Hepatocyte (in vitro differentiated cells): Measurements from ENCODE around the gene STAT2.

Experiments used
- EZH2phosphoT487 ChIP-seq: fragments of 200-600 bp; sonication (generic); IDR thresholded peaks from one replicate; pipeline ENCODE4 v1.6.1; 2018; ENCODE audit warnings: antibody characterized with exemption, mild to moderate bottlenecking, low read depth, moderate library complexity; ENCODE audit not compliant: unreplicated experiment, severe bottlenecking
- TF ChIP-seq, protein P1 (sequence below): fragments of 200-600 bp; sonication (generic); IDR thresholded peaks from 2 replicates; pipeline ENCODE4 v1.5.1; 2016; ENCODE audit warnings: antibody characterized with exemption, mild to moderate bottlenecking; ENCODE audit not compliant: poor library complexity

DNA sequence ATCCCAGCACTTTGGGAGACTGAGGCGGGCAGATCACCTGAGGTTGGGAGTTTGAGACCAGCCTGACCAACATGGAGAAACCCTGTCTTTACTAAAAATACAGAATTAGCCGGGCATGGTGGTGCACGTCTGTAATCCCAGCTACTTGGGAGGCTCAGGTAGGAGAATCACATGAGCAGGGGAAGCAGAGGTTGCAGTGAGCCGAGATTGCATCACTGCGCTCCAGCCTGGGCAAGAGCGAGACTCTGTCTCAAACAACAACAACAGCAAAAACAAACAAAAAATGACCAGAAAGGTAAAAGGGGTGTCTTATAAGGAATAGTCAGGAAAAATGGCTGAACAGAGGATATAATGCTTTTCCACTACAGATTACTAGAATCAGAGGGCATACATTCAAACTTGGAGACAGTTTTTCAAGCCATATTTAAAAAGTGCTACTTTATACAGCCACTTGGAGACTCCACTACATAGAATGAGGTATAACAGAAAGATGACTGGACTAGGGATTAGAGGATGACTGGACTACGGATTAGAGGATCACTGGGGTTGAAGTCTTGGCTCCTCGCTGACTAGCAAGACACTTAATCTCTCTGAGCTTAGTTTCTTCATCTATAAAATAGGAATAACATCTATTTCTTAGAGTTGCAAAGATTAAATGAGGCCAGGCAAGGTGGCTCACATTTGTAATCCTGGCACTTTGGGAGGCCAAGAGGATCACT is 54.9 kb downstream of the STAT2 start:
- TF ChIP-seq, protein P1, sequence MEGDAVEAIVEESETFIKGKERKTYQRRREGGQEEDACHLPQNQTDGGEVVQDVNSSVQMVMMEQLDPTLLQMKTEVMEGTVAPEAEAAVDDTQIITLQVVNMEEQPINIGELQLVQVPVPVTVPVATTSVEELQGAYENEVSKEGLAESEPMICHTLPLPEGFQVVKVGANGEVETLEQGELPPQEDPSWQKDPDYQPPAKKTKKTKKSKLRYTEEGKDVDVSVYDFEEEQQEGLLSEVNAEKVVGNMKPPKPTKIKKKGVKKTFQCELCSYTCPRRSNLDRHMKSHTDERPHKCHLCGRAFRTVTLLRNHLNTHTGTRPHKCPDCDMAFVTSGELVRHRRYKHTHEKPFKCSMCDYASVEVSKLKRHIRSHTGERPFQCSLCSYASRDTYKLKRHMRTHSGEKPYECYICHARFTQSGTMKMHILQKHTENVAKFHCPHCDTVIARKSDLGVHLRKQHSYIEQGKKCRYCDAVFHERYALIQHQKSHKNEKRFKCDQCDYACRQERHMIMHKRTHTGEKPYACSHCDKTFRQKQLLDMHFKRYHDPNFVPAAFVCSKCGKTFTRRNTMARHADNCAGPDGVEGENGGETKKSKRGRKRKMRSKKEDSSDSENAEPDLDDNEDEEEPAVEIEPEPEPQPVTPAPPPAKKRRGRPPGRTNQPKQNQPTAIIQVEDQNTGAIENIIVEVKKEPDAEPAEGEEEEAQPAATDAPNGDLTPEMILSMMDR = no peak
- no peak for TF ChIP-seq EZH2phosphoT487
